Bronchial epithelial cell (primary cell): Measurements from ENCODE around the gene LSM5. TPM values are rescaled to one million over a fixed set of nuclear protein-coding genes. Genes with fewer than 3 reads are reported as not detected.
A peak's percentile ranks its signal among the peaks of the same experiment; 100 is the strongest.
"Not testable (repeated sequence)": the region's sequence is repeated elsewhere in the genome, so short reads cannot be mapped to it uniquely, and the experiment has no call there.

Experiments used
- DNase-seq: peaks from one replicate; pipeline ENCODE4 v3.0.0-alpha.2; 2010; ENCODE audit warnings: low read depth
- FAIRE-seq: peaks from 2 replicates; lab custom pipeline; 2011; peaks lifted over from hg19 to GRCh38; lab: Jason Lieb, UNC
- H3K27me3 ChIP-seq: 2 replicates; pipeline ENCODE4 v1.5.1; 2011; ENCODE audit warnings: low read length; ENCODE audit not compliant: control insufficient read depth, insufficient read depth
- H3K36me3 ChIP-seq: 2 replicates; pipeline ENCODE4 v1.5.1; 2011; ENCODE audit warnings: low read length; ENCODE audit not compliant: control insufficient read depth, insufficient read depth
- H3K4me3 ChIP-seq: 2 replicates; pipeline ENCODE4 v1.5.1; 2011; ENCODE audit warnings: mild to moderate bottlenecking, low read depth, low read length, control low read depth
- CTCF ChIP-seq: IDR thresholded peaks from 2 replicates; pipeline ENCODE4 v1.5.1; 2011; ENCODE audit warnings: mild to moderate bottlenecking, moderate library complexity, low read length, control low read depth, inconsistent platforms; ENCODE audit not compliant: insufficient read depth, severe bottlenecking
- total RNA-seq: library from RNA; depleted of rRNA; stranded (reverse); fragments of >200 nt; gene quantifications from 2 replicates; pipeline ENCODE4 v1.2.1, GENCODE V29; 2014

The LSM5 gene
- total RNA-seq, 1 donor from 2014 or later: 11.3 TPM

DNA sequence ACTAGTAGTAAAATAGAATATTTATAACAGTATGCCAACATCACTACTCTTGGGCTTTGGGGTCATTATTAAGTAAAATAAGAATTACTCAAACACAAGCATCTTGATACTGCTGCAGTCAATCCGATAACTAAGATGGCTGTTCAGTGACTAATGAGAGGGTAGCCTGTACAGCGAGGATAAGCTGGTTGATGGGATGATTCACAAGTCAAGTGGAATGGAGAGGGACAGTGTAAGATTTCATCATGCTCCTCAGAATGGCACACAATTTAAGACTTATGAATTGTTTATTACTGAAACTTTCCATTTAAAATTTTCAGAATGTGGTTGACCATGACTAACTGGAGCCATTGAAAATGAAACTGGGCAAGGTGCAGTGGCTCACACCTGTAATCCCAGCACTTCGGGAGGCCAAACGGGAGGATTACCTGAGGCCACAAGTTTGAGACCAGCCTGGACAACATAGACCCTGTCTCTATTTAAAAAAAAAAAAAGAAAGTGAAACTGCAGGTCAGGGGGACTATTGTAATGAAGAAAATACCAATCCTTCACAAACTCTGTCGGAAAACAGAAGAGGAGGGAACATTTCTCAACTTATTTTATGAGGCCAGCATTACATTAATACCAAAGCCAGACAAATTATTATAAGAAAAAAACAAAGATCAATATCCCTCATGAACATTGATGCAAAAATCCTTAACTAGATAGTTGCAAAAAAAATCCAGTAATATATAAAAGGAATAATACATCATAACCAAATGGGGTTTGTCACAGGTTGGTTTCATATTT, 16.3 kb upstream of the LSM5 start:
- Histone ChIP-seq H3K4me3 (no peak overlapping the region), H3K36me3 (peaks cover 4% of the 10 kb centered on the region), H3K27me3 (no peaks in the 10 kb centered on the region)
- no peak for FAIRE-seq
- no peak for TF ChIP-seq CTCF
- DNase-seq: peak; percentile 92

DNA sequence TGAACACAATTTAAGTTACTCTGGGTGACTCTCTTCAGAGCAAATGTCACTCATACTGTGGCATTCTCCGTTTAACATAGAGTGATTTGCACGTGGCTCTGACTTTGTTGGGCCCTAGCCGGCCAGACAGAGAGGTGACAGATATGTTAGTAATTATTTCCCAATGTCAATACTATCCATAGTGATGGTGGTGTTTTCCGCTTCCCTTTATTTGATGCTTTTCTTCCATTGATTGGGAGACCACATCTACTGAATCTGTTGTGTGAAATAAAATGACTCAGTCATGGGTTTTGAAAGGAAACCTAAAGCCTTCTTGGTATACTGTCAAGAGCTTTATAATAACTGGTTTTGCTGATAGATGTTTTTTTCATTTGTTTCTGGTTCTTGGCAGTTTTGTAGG, 12.5 kb upstream of the LSM5 start:
- DNase-seq (no peak), FAIRE-seq (no peak)
- Histone ChIP-seq H3K36me3 (no peaks in the 10 kb centered on the region), H3K27me3 (no peaks in the 10 kb centered on the region), H3K4me3 (no peak overlapping the region)
- no peak for TF ChIP-seq CTCF

DNA sequence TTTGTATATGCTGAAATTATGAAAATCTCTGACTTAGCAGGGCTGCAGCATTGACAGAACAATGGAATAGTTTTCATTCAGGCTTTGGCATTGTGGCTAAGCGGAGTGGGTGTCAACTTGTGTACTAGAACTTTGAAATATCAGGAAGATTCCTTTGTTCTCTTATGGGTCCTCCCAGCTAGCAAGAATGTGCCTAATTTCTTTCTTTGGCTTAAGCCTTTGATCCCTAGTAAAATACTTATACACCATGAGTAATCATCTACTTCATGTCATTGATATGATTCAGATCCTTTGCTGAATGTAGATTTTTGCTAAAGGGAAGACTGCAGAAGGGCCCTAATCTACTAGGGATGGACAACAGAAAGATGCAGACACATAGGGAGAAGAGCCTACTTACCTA, 11.3 kb upstream of the LSM5 start:
- peak; percentile 82 for DNase-seq
- no peak for FAIRE-seq
- H3K36me3 ChIP-seq: no peaks in the 10 kb centered on the region
- no peaks in the 10 kb centered on the region for H3K27me3 ChIP-seq
- H3K4me3 ChIP-seq: no peak overlapping the region
- no peak for TF ChIP-seq CTCF

GRCh38 chr7:32500922-32501341, 10.8 kb upstream of the LSM5 start:
- Histone ChIP-seq H3K4me3 (no peak overlapping the region), H3K36me3 (no peaks in the 10 kb centered on the region), H3K27me3 (no peaks in the 10 kb centered on the region)
- TF ChIP-seq CTCF: no peak
- DNase-seq (peak; percentile 50), FAIRE-seq (no peak)

- not testable (repeated sequence) for H3K36me3 ChIP-seq, H3K4me3 ChIP-seq, FAIRE-seq, DNase-seq, H3K27me3 ChIP-seq
These were observed 10.0 kb upstream of the LSM5 start for GRCh38 chr7:32500216-32500615.

- not testable (repeated sequence) for H3K27me3 ChIP-seq, H3K4me3 ChIP-seq, DNase-seq, H3K36me3 ChIP-seq, FAIRE-seq
These were observed 9.6 kb upstream of the LSM5 start for GRCh38 chr7:32499755-32500154.
